NCI-H82 treated with DMSO at 0.1 percent for 48 hours (cell line): Measurements from ENCODE around the gene ZNF799.
"Not testable (repeated sequence)": the region's sequence is repeated elsewhere in the genome, so short reads cannot be mapped to it uniquely, and the experiment has no call there.

Source experiments
- DNase-seq: peaks from one replicate; lab custom pipeline; 2025; ENCODE audit not compliant: unreplicated experiment; lab: John Stamatoyannopoulos, UW

Gene ZNF799

GRCh38 chr19:12400633-12401502 is at the start of gene ZNF799:
Gene ZNF799, minus strand, starts transcription at chr19:12401271. Its CDS starts 201 bp downstream, at chr19:12401070.
- peak; percentile 86 for DNase-seq

- DNase-seq: no peak
Measured at GRCh38 chr19:12450844-12451243, 49.8 kb upstream of the ZNF799 start.

- DNase-seq: no peak
Measured at GRCh38 chr19:12448808-12449207, 47.7 kb upstream of the ZNF799 start.

GRCh38 chr19:12440541-12441316 is 39.7 kb upstream of the ZNF799 start, which contains the start of gene ZNF443:
Gene ZNF443, minus strand, starts transcription at chr19:12441021. Its CDS starts 107 bp downstream, at chr19:12440914.
- peak; percentile 95 for DNase-seq

- not testable (repeated sequence) for DNase-seq
Measured at GRCh38 chr19:12439686-12440540, 38.8 kb upstream of the ZNF799 start.

GRCh38 chr19:12430726-12431299 is 29.7 kb upstream of the ZNF799 start:
- DNase-seq: not testable (repeated sequence)

GRCh38 chr19:12425888-12426274 is 24.8 kb upstream of the ZNF799 start:
- DNase-seq: no peak

GRCh38 chr19:12425236-12425887 is 24.3 kb upstream of the ZNF799 start:
- DNase-seq: no peak

- not testable (repeated sequence) for DNase-seq
Measured at GRCh38 chr19:12417273-12417672, 16.2 kb upstream of the ZNF799 start.

- no peak for DNase-seq
Measured at GRCh38 chr19:12411893-12412292, 10.8 kb upstream of the ZNF799 start.

- not testable (repeated sequence) for DNase-seq
Measured at GRCh38 chr19:12399901-12400632, 1.0 kb downstream of the ZNF799 start.

GRCh38 chr19:12391148-12391547 is 9.9 kb downstream of the ZNF799 start:
- DNase-seq: not testable (repeated sequence)

GRCh38 chr19:12386365-12386764 is 14.7 kb downstream of the ZNF799 start:
- not testable (repeated sequence) for DNase-seq

GRCh38 chr19:12380444-12380737 is 20.7 kb downstream of the ZNF799 start:
- no peak for DNase-seq

- DNase-seq: no peak
Measured at GRCh38 chr19:12379732-12380443, 21.2 kb downstream of the ZNF799 start.

GRCh38 chr19:12374026-12374425 is 27.0 kb downstream of the ZNF799 start:
- DNase-seq: no peak

- peak; percentile 67 for DNase-seq
Measured at GRCh38 chr19:12365236-12366162, 35.6 kb downstream of the ZNF799 start, which contains the start of gene ZNF442. Gene ZNF442, minus strand, starts transcription at chr19:12365683. Its CDS starts 2,052 bp downstream, at chr19:12363631.
